Thyroid gland (tissue), 4 donors: ENCODE results near the gene BCDIN3D. TPM values are rescaled to one million over a fixed set of nuclear protein-coding genes. Genes with fewer than 3 reads are reported as not detected.

ENCODE experiments used
- DNase-seq, 2 donors: peaks; one replicate each; pipeline ENCODE4 v3.0.0-alpha.2; 2019
- H3K27ac ChIP-seq, 3 donors: fragments of 200-600 bp; sonication (generic); 1 replicate in 2 of 3; 2 replicates in 1 of 3; pipeline ENCODE4 v1.5.1; 2016 to 2019; ENCODE audit warnings: mild to moderate bottlenecking in 1 of 3, moderate library complexity in 1 of 3
- H3K27me3 ChIP-seq: fragments of 200-600 bp; sonication (generic); one replicate; pipeline ENCODE4 v1.5.1; 2019
- H3K36me3 ChIP-seq, 2 donors: fragments of 200-600 bp; sonication (generic); one replicate each; pipeline ENCODE4 v1.5.1; 2016 to 2019
- H3K4me1 ChIP-seq, 2 donors: fragments of 200-600 bp; sonication (generic); one replicate each; pipeline ENCODE4 v1.5.1; 2017 to 2019
- H3K4me3 ChIP-seq, 3 donors: fragments of 200-600 bp; sonication (generic); replicated peaks in 1 of 3; 1 replicate in 2 of 3; 2 replicates in 1 of 3; pipeline ENCODE4 v1.5.1; 2016; ENCODE audit warnings: mild to moderate bottlenecking in 1 of 3
- H3K9me3 ChIP-seq: fragments of 200-600 bp; sonication (generic); one replicate; pipeline ENCODE4 v1.5.1; 2017
- POLR2A ChIP-seq, 2 donors: fragments of 450-650 bp; IDR thresholded peaks; one replicate each; pipeline ENCODE4 v1.6.1; 2017; ENCODE audit warnings: antibody characterized with exemption in 2 of 2, mild to moderate bottlenecking in 2 of 2, moderate library complexity in 1 of 2
- WGBS, 2 donors: methylation state at CpG; one replicate each; pipeline ENCODE4 v1.1.5; 2017; 5-methylcytosine and 5-hydroxymethylcytosine counted together
- intact Hi-C: fragments of 100-400 bp; cut with DNase I; formaldehyde crosslinking; loops from one replicate; pipeline ENCODE4 v1.15.1; 2023
- total RNA-seq, 4 donors: library from RNA; depleted of rRNA; stranded (reverse); fragments of >200 nt; gene quantifications; one replicate each; pipeline ENCODE4 v1.2.3, GENCODE V29; 2016
- TF ChIP-seq, protein P1 (sequence below), 6 experiments: fragments of 200-600 bp in 3 of 6; fragments of 450-650 bp in 3 of 6; sonication (generic) in 3 of 6; IDR thresholded peaks; one replicate each; pipeline ENCODE4 v1.5.1; 2016 to 2019; ENCODE audit warnings: antibody characterized with exemption in 6 of 6, mild to moderate bottlenecking in 2 of 6, inconsistent platforms in 1 of 6, moderate library complexity in 1 of 6

The BCDIN3D gene
- total RNA-seq, 4 donors from 2014 or later: 3.9 to 6.1 (median 4.1) TPM

DNA sequence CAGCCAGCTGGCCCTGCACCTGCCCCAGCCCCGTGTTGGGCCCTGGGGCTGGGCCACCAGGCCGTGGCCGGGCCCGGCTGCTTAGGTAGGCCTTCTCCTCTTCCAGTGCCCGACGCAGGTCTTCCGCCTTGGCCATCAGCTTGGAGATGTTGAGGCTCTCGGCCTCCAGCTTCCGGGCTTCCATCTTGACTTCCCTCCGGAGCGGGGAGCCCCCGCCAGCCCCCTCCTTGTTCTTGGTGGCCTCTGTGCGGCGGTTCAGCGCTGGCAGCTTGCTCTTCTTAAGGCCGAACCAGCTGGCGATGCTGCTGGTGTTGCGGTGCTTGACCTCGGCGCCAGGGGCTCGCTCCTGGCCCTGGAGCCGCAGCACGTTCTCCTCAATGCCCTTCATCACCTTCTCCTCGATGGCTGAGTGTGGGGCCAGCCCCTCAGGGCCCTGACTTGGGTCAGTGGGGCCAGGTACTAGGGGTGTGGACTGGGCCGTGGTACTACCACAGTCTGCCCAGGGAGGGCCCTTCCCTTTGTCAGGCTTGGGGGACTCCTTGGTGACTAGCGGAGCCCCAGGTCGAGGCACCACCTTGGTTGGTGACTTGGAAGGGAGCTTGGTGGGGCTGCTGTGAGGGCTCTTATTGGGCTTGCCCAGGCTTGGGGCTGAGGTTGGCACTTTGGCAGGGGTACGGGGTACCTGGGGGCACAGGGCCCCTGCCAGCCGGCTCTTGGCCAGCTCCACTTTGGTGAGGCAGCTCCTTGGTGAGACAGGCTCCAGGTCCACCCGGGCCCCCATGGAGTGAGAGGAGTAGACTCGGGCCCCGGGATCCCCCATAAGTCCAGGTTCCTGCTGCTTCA is 47.9 kb downstream of the BCDIN3D start:
- intact Hi-C loops: no loop called here
- Histone ChIP-seq H3K4me3 (no peak overlapping the region), H3K9me3 (no peaks in the 10 kb centered on the region), H3K4me1 (no peaks in the 10 kb centered on the region), H3K27ac (no peak overlapping the region), H3K36me3 (peaks cover 13 to 19% of the 10 kb centered on the region in 2 donors), H3K27me3 (no peaks in the 10 kb centered on the region)
- DNase-seq: no peak
- WGBS, 2 donors: 93 to 94% methylated on average over 11 to 26 of the region's 32 CpGs
- TF ChIP-seq, protein P1, sequence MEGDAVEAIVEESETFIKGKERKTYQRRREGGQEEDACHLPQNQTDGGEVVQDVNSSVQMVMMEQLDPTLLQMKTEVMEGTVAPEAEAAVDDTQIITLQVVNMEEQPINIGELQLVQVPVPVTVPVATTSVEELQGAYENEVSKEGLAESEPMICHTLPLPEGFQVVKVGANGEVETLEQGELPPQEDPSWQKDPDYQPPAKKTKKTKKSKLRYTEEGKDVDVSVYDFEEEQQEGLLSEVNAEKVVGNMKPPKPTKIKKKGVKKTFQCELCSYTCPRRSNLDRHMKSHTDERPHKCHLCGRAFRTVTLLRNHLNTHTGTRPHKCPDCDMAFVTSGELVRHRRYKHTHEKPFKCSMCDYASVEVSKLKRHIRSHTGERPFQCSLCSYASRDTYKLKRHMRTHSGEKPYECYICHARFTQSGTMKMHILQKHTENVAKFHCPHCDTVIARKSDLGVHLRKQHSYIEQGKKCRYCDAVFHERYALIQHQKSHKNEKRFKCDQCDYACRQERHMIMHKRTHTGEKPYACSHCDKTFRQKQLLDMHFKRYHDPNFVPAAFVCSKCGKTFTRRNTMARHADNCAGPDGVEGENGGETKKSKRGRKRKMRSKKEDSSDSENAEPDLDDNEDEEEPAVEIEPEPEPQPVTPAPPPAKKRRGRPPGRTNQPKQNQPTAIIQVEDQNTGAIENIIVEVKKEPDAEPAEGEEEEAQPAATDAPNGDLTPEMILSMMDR (IDR thresholded peaks at IDR 0.05): no peak

DNA sequence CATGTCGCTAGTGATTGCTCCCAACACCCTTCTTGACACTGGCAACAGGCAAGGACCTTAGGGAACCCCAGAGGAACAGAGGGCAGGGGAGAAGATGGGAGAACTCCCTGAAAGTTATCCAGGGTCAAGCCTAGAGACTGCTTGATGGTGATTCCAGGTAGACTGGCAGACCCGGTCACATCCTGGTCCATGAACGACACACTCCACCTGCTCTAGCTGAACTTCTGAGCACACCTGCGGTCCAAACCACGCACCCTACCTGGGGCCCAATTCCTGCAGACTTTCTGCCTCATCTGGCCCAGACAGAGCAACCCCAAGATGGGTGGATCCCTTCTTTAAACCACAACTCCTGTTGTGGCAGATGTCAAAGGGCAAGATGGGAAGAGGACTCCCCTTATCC is 48.9 kb downstream of the BCDIN3D start:
- no peaks in the 10 kb centered on the region for H3K27me3 ChIP-seq
- intact Hi-C loops: no loop called here
- TF ChIP-seq, protein P1 (IDR thresholded peaks at IDR 0.05): no peak
- TF ChIP-seq POLR2A (IDR thresholded peaks at IDR 0.05): no peak
- peaks cover 13 to 17% of the 10 kb centered on the region in 2 donors for H3K36me3 ChIP-seq
- no peaks in the 10 kb centered on the region for H3K4me1 ChIP-seq
- H3K27ac ChIP-seq: no peak overlapping the region
- WGBS, 2 donors: 75 to 89% methylated on average over 1 to 5 of the region's 5 CpGs
- DNase-seq: no peak
- no peak overlapping the region for H3K4me3 ChIP-seq
- no peaks in the 10 kb centered on the region for H3K9me3 ChIP-seq

DNA sequence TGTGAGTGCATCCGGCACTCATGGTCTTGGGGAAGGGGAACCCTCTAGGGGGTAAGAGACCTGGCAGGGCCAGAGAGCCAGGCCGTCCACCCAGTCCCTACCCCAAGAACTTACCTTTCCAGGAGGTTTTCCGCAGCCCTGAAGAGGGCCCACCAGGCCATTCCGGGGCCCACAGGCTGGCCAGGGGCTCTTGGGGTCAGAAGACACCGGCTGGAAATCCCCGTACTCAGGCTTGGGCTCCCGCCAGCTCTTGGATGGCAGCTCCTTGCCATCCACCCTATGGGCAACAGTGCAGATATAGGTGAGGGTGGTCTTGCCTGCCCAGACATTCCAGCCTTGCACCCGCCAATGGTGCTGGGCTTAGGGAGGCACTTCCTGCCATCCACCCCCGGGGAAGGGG is 49.3 kb downstream of the BCDIN3D start:
- peaks cover 13 to 17% of the 10 kb centered on the region in 2 donors for H3K36me3 ChIP-seq
- DNase-seq: no peak
- no peak for TF ChIP-seq POLR2A (IDR thresholded peaks at IDR 0.05)
- TF ChIP-seq, protein P1 (IDR thresholded peaks at IDR 0.05): no peak
- H3K27ac ChIP-seq: no peak overlapping the region
- 91 to 93% methylated on average over 5 to 9 of the region's 9 CpGs for WGBS, 2 donors
- no peak overlapping the region for H3K4me3 ChIP-seq
- intact Hi-C loops: no loop called here
- no peaks in the 10 kb centered on the region for H3K9me3 ChIP-seq
- no peaks in the 10 kb centered on the region for H3K4me1 ChIP-seq
- no peaks in the 10 kb centered on the region for H3K27me3 ChIP-seq

DNA sequence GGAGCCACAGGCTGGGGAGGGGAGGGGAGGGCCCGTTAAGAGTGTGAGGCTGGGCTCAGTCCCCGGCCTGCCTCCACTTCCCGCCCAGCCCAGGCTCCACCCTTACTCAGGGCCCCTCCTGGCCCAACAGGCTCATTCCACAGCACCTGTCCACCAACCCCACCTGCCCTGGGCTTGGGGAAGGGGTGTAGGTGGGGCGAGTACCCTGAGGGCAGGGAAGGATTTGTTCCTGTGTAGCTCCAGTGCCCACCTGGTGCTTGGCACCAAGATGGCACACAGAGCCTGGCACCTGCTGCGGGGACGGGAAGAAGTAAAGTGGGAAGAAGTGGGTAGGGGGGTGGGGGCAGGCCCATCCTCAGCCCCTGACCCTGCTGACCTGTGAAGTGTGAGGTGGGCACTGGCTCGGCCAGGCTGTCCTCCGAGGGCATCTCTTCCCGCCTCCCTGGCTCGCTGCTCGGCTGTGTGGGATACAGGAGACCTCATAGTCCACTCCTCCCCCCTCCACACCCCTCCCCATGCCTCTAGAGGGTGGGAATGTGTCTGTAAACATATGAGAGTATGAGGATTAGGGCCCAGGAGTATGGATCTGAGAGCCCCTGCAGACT is 49.8 kb downstream of the BCDIN3D start:
- H3K4me3 ChIP-seq: no peak overlapping the region
- no peaks in the 10 kb centered on the region for H3K27me3 ChIP-seq
- WGBS, 2 donors: 73 to 92% methylated on average over 7 to 11 of the region's 11 CpGs
- intact Hi-C loops: no loop called here
- no peak overlapping the region for H3K27ac ChIP-seq
- H3K36me3 ChIP-seq: peaks cover 12 to 13% of the 10 kb centered on the region in 2 donors
- H3K4me1 ChIP-seq: no peaks in the 10 kb centered on the region
- no peak for DNase-seq
- no peak for TF ChIP-seq POLR2A (IDR thresholded peaks at IDR 0.05)
- no peaks in the 10 kb centered on the region for H3K9me3 ChIP-seq

DNA sequence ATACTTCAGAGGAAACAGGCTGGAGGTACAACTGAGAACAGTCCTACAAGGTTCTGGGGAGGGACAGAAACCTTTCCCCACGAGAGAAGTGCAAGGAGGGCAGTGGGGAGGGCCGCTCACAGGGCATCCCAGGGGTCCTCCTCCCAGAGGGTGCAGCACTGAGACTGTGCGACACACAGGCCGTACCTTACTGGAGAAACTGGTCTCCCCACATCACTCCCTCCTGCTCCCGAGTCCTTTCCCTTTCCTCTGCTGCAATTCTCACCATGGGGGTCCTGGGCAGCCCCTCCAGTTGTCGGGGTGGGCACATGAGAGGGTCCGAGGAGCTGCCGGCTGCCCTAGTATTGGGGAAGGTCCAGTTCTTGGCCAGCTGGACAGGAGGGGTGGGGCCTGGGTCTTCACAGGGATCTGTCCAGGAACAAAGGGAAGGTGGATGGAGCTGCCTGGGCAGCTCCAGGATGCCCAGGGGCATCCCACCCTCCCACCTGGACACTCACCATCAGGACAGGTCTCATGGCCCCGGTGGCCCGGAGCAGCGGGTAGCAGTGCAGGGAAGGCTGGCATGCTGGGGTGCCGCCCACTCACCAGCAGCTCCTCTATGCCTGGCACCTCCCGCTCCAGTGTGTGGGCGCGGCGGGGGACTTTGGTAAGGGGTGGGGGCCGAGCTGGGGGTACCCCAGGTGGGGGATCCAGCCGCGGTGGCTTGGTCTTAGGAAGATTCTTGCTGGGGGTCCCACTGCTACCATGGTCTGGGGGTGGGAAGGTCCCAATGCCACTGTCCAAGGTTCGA is 50.5 kb downstream of the BCDIN3D start:
- Histone ChIP-seq H3K36me3 (peaks cover 7 to 10% of the 10 kb centered on the region in 2 donors), H3K4me1 (no peaks in the 10 kb centered on the region), H3K4me3 (no peak overlapping the region), H3K9me3 (no peaks in the 10 kb centered on the region), H3K27me3 (no peaks in the 10 kb centered on the region), H3K27ac (no peak overlapping the region)
- intact Hi-C loops: no loop called here
- no peak for DNase-seq
- TF ChIP-seq POLR2A (IDR thresholded peaks at IDR 0.05): no peak
- TF ChIP-seq, protein P1 (IDR thresholded peaks at IDR 0.05): no peak
- 91 to 94% methylated on average over 16 to 20 of the region's 20 CpGs for WGBS, 2 donors
